ENCODE data around the gene FAM229B.

DNA sequence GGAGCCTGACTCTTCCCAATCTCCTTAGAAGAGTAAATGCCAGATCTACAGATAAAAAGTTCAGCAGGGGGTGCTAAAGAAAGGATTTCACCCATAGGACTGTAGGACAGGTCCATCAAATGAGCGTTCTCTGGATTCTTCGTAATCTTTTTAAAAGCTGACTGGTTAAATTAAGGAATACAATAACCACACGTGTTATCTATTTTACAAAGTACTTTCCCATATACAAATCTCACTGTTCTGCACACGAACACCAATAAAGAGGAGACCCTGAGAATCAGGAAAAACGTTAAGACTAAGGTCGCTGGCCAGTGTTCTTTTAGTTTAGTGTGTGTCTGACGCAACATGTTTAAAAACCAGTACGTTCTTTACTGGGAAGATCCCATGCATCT is 651 bp upstream of the FAM229B start:
- TF ChIP-seq, protein P1, sequence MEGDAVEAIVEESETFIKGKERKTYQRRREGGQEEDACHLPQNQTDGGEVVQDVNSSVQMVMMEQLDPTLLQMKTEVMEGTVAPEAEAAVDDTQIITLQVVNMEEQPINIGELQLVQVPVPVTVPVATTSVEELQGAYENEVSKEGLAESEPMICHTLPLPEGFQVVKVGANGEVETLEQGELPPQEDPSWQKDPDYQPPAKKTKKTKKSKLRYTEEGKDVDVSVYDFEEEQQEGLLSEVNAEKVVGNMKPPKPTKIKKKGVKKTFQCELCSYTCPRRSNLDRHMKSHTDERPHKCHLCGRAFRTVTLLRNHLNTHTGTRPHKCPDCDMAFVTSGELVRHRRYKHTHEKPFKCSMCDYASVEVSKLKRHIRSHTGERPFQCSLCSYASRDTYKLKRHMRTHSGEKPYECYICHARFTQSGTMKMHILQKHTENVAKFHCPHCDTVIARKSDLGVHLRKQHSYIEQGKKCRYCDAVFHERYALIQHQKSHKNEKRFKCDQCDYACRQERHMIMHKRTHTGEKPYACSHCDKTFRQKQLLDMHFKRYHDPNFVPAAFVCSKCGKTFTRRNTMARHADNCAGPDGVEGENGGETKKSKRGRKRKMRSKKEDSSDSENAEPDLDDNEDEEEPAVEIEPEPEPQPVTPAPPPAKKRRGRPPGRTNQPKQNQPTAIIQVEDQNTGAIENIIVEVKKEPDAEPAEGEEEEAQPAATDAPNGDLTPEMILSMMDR (IDR thresholded peaks at IDR 0.05): peak in 2 of 4 experiments; percentile 14 to 36
- TF ChIP-seq EP300 (IDR thresholded peaks at IDR 0.05): no peak
- TF ChIP-seq POLR2A (IDR thresholded peaks at IDR 0.05): no peak

Measured in gastroesophageal sphincter (tissue), 3 donors.